Right lobe of liver (tissue), 4 donors: Measurements from ENCODE around the gene XPO6.

Source experiments
- CTCF ChIP-seq, 4 donors: fragments of 200-600 bp in 3 of 4; fragments of 450-650 bp in 1 of 4; IDR thresholded peaks; one replicate each; pipeline versions ENCODE4 v1.5.1 to v1.8.0; 2016 to 2022; ENCODE audit warnings: antibody characterized with exemption in 4 of 4, mild to moderate bottlenecking in 2 of 4
- POLR2A ChIP-seq: fragments of 450-650 bp; IDR thresholded peaks from one replicate; pipeline ENCODE4 v1.6.1; 2017; ENCODE audit warnings: antibody characterized with exemption, mild to moderate bottlenecking
- donor health status: DM: no; HTN: no; CAD: no.
- donor health status: DM: no; HTN: no; CAD: no.
- donor health status: DM: no; HTN: yes; CAD: no.

- TF ChIP-seq CTCF (IDR thresholded peaks at IDR 0.05) (no peak), POLR2A (no peak)
Observed at GRCh38 chr16:28210264-28210663, 1.5 kb downstream of the XPO6 start.
